Panc1 (cell line): ENCODE measurements around the gene PNPO. TPM values are rescaled to one million over a fixed set of nuclear protein-coding genes. Genes with fewer than 3 reads are reported as not detected.

Source experiments
- ATAC-seq: fragments of 200-7000 bp; cut with Tn5 transposase; 2 replicates; pipeline ENCODE4 v1.9.1; 2020; ENCODE audit warnings: mild to moderate bottlenecking, moderate library complexity
- BruUV-seq: library from RNA; stranded (reverse); fragments of 400-500 nt; replicated peaks from 2 replicates; lab custom pipeline; 2021; lab: Mats Ljungman, UMichigan
- CTCF ChIA-PET: fragments of 300-600 bp; sonication (Branson Sonifier 250); formaldehyde crosslinking; loops from one replicate; lab custom pipeline; 2022; ENCODE audit warnings: antibody characterized with exemption; lab: Charles Lee
- POLR2A ChIA-PET: fragments of 300-600 bp; sonication (Branson Sonifier 250); formaldehyde crosslinking; loops from one replicate; lab custom pipeline; 2022; ENCODE audit warnings: antibody characterized with exemption; lab: Charles Lee
- DNase-seq: peaks from one replicate; pipeline ENCODE4 v3.0.0-alpha.2; 2010; ENCODE audit warnings: low read depth, low spot score
- H3K27ac ChIP-seq: 2 replicates; pipeline ENCODE4 v1.5.1; 2011; ENCODE audit warnings: mild to moderate bottlenecking, low read length, inconsistent platforms
- H3K27me3 ChIP-seq: fragments of 200-500 bp; sonication (Bioruptor generic); 2 replicates; pipeline ENCODE4 v1.6.0; 2014; ENCODE audit warnings: low read length, inconsistent platforms; ENCODE audit not compliant: control insufficient read depth, insufficient read depth
- H3K36me3 ChIP-seq: fragments of 200-500 bp; sonication (Bioruptor generic); 2 replicates; pipeline ENCODE4 v1.5.1; 2014; ENCODE audit warnings: inconsistent platforms, mild to moderate bottlenecking, low read length, moderate library complexity; ENCODE audit not compliant: control insufficient read depth, insufficient read depth
- H3K4me1 ChIP-seq: 2 replicates; pipeline ENCODE4 v1.5.1; 2011; ENCODE audit warnings: inconsistent platforms, mild to moderate bottlenecking, low read length, moderate library complexity; ENCODE audit not compliant: control insufficient read depth, insufficient read depth
- H3K4me3 ChIP-seq, 2 experiments: 2 replicates each; pipeline ENCODE4 v1.5.1; 2011 to 2012; ENCODE audit warnings: low read depth in 2 of 2, low read length in 2 of 2, mild to moderate bottlenecking in 2 of 2, inconsistent platforms in 1 of 2, moderate library complexity in 1 of 2
- H3K9me3 ChIP-seq: fragments of 200-500 bp; sonication (Bioruptor generic); 2 replicates; pipeline ENCODE4 v1.5.1; 2014; ENCODE audit warnings: low read depth, mild to moderate bottlenecking, inconsistent platforms, low read length, moderate library complexity; ENCODE audit not compliant: control insufficient read depth, insufficient read depth
- POLR2AphosphoS5 ChIP-seq: IDR thresholded peaks from 2 replicates; pipeline ENCODE4 v1.6.1; 2012; ENCODE audit warnings: mild to moderate bottlenecking, low read depth, low read length, moderate library complexity
- SIN3A ChIP-seq: IDR thresholded peaks from 2 replicates; pipeline ENCODE4 v1.6.1; 2012; ENCODE audit warnings: low read depth, mild to moderate bottlenecking, low read length, moderate library complexity, borderline replicate concordance; ENCODE audit not compliant: insufficient read depth
- TCF7L2 ChIP-seq: IDR thresholded peaks from 2 replicates; pipeline ENCODE4 v1.6.1; 2011; ENCODE audit warnings: mild to moderate bottlenecking, low read depth, low read length, inconsistent platforms
- in situ Hi-C: cut with HindIII; loops from 2 replicates; pipeline ENCODE4 v1.10.0; 2016; ENCODE audit warnings: low sequenced_read_pairs, low pct_unique_long_range_greater_than_20kb
- intact Hi-C: fragments of 100-400 bp; cut with micrococcal nuclease; formaldehyde crosslinking; loops from one replicate; pipeline ENCODE4 v1.10.0; 2022; ENCODE audit not compliant: unreplicated experiment
- total RNA-seq: library from RNA; stranded (reverse); gene quantifications from one replicate; pipeline ENCODE4 v1.2.1, GENCODE V29; 2021; ENCODE audit not compliant: unreplicated experiment
- TF ChIP-seq, protein P1 (sequence below), 2 experiments: IDR thresholded peaks; 2 replicates each; pipeline ENCODE4 v1.6.1; 2011 to 2012; ENCODE audit warnings: low read depth in 2 of 2, control low read depth in 1 of 2, low read length in 1 of 2, mild to moderate bottlenecking in 1 of 2, moderate library complexity in 1 of 2; ENCODE audit not compliant: insufficient read depth in 1 of 2
- TF ChIP-seq, protein P2 (sequence below): fragments of 450-650 bp; IDR thresholded peaks from 2 replicates; pipeline ENCODE4 v1.5.1; 2017; ENCODE audit warnings: mild to moderate bottlenecking

Gene PNPO
- total RNA-seq, 1 experiment from 2014 or later: 20.1 TPM

DNA sequence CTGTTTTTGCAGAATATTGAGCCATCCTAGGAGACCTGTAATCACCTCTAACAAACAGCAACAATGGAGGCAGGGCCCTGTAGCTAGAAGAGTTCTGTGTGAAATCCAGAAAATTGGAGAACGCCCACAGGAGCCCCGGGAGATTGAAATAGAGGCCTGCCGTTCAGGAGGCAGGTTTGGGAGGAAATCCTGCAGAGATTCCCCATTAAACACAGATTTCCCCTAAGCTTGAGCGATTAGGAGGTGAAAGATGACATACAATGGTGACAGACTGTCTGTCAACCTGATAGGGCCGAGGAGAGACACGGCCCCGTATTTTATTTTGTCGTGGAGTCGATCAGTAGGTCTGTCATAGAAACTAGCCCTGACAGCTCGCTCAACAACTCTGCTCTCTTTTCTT, 47.8 kb downstream of the PNPO start:
- TF ChIP-seq TCF7L2 (no peak), POLR2AphosphoS5 (no peak), SIN3A (no peak)
- TF ChIP-seq, protein P1, sequence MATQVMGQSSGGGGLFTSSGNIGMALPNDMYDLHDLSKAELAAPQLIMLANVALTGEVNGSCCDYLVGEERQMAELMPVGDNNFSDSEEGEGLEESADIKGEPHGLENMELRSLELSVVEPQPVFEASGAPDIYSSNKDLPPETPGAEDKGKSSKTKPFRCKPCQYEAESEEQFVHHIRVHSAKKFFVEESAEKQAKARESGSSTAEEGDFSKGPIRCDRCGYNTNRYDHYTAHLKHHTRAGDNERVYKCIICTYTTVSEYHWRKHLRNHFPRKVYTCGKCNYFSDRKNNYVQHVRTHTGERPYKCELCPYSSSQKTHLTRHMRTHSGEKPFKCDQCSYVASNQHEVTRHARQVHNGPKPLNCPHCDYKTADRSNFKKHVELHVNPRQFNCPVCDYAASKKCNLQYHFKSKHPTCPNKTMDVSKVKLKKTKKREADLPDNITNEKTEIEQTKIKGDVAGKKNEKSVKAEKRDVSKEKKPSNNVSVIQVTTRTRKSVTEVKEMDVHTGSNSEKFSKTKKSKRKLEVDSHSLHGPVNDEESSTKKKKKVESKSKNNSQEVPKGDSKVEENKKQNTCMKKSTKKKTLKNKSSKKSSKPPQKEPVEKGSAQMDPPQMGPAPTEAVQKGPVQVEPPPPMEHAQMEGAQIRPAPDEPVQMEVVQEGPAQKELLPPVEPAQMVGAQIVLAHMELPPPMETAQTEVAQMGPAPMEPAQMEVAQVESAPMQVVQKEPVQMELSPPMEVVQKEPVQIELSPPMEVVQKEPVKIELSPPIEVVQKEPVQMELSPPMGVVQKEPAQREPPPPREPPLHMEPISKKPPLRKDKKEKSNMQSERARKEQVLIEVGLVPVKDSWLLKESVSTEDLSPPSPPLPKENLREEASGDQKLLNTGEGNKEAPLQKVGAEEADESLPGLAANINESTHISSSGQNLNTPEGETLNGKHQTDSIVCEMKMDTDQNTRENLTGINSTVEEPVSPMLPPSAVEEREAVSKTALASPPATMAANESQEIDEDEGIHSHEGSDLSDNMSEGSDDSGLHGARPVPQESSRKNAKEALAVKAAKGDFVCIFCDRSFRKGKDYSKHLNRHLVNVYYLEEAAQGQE (IDR thresholded peaks at IDR 0.05; ENCODE audit: insufficient read depth in 1 of 2, low read depth in 2 of 2, low read length in 1 of 2): no peak
- TF ChIP-seq, protein P2, sequence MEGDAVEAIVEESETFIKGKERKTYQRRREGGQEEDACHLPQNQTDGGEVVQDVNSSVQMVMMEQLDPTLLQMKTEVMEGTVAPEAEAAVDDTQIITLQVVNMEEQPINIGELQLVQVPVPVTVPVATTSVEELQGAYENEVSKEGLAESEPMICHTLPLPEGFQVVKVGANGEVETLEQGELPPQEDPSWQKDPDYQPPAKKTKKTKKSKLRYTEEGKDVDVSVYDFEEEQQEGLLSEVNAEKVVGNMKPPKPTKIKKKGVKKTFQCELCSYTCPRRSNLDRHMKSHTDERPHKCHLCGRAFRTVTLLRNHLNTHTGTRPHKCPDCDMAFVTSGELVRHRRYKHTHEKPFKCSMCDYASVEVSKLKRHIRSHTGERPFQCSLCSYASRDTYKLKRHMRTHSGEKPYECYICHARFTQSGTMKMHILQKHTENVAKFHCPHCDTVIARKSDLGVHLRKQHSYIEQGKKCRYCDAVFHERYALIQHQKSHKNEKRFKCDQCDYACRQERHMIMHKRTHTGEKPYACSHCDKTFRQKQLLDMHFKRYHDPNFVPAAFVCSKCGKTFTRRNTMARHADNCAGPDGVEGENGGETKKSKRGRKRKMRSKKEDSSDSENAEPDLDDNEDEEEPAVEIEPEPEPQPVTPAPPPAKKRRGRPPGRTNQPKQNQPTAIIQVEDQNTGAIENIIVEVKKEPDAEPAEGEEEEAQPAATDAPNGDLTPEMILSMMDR: no peak
- DNase-seq: no peak
- Histone ChIP-seq H3K27ac (no peak overlapping the region; the same call in 1 of the 2 replicates), H3K4me3 (no peak overlapping the region), H3K4me1 (peaks cover 16% of the 10 kb centered on the region), H3K27me3 (no peaks in the 10 kb centered on the region), H3K9me3 (no peaks in the 10 kb centered on the region), H3K36me3 (no peaks in the 10 kb centered on the region)
- intact Hi-C loops (no loop called here), in situ Hi-C loops (no loop called here)
- ChIA-PET POLR2A (no interaction called here), CTCF (no interaction called here)
- no TSS peak for BruUV-seq
- no peak for ATAC-seq

DNA sequence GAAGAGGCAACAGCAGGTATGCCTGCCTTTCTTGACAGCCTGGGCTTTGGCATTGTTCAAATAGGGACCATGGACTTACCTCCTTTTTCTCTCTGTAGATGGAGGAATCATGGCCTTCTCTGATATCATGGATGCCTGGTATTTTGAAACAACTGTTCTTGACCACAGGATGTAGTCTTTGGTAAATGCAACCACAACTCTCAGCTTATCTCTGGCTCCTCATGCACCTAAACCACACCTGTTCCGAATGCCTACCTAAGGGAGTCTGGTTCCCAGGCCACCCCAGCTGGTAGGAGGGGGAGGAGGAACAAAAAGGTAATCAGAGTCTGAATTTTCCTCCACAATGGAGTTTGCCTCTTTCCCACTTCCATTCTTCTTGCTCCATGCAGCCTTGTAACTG, 48.3 kb downstream of the PNPO start:
- no peak overlapping the region for H3K27ac ChIP-seq
- H3K9me3 ChIP-seq: no peaks in the 10 kb centered on the region
- ChIA-PET CTCF (no interaction called here), POLR2A (no interaction called here)
- no peak for ATAC-seq
- DNase-seq: no peak
- in situ Hi-C loops: no loop called here
- H3K4me1 ChIP-seq: peaks cover 16% of the 10 kb centered on the region
- intact Hi-C loops: no loop called here
- BruUV-seq: no TSS peak
- no peak overlapping the region for H3K4me3 ChIP-seq
- H3K27me3 ChIP-seq: no peaks in the 10 kb centered on the region
- no peaks in the 10 kb centered on the region for H3K36me3 ChIP-seq
- no peak for TF ChIP-seq TCF7L2

DNA sequence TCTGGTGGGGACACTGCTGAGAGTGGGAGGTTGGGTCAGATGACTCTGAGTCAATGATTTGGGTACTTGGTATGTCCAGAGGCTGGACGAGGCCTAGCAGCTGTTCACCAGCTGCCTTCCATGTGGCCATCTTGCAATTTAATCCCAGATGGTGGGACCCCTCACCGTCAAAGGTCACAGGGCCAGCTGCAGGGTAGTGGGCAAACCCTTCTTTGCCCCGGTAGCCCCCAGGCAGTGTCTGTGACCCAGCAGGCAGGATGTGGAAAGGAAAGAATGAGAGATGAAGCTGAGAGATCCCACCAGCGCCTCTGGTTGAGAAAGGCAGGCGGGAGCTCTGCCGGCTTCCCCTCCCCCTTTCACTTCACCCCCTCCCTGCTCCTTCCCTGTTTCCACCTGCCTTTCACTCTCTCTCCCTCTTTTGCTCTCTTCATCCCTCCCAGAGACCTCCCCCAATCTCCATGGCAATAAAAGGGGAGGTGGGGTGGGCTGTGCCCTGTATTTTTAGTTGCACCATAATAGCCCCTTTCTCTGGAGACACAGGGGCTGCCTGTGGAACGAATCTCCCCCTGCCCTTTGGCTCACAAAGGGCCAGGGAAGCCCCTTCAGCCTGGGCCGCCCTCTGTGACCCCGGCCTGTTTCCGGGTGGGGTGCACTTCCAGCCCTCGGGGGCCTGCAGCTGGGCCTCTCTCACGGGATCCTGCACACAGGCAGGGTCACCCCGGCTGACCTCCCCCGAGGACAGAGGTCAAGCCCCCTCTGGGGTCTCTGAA, 49.8 kb downstream of the PNPO start:
- POLR2A ChIA-PET: no interaction called here
- H3K27ac ChIP-seq: no peak overlapping the region
- ATAC-seq (no peak), DNase-seq (no peak)
- H3K27me3 ChIP-seq: no peaks in the 10 kb centered on the region
- BruUV-seq: no TSS peak
- in situ Hi-C loops: no loop called here
- CTCF ChIA-PET: no interaction called here
- peaks cover 16% of the 10 kb centered on the region for H3K4me1 ChIP-seq
- TF ChIP-seq, protein P2: no peak
- TF ChIP-seq, protein P1 (IDR thresholded peaks at IDR 0.05; ENCODE audit: insufficient read depth in 1 of 2, low read depth in 2 of 2, low read length in 1 of 2): no peak
- TF ChIP-seq TCF7L2 (no peak), POLR2AphosphoS5 (no peak), SIN3A (no peak)
- intact Hi-C loops: no loop called here
- H3K36me3 ChIP-seq: no peaks in the 10 kb centered on the region
- no peak overlapping the region for H3K4me3 ChIP-seq
- H3K9me3 ChIP-seq: no peaks in the 10 kb centered on the region
